Measurements from ENCODE around the gene PUS1.

The PUS1 gene

DNA sequence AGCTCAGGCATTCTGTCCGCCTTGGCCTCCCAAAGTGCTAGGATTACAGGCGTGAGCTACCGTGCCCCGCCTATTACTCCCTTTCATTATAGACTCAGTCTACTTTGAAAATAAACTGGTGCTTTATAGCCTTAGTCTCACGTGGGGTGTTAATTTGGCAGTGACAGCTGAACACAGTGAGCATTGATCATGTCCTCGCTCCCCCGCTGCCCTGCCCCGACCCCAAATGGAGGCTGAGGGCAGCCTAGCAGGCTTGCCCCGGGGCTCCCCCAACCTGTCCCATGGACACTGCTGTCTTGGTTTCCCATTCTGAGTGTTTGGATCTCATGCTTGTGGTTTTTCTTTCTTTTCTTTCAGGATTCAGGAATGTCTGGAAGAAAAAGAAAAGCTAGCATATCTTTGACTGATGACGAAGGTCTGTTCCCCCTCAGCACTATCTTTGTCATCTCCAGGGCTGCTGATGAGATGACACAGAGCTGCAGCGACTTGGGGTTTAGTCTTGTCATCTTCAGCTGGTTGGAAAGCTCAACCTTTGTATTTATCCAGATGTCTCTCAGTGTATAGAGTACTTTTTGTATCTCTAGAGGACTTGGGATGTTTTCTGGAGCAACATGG lies 62.8 kb downstream of the PUS1 start:
- no peak for DNase-seq (ENCODE audit: low read depth)

DNA sequence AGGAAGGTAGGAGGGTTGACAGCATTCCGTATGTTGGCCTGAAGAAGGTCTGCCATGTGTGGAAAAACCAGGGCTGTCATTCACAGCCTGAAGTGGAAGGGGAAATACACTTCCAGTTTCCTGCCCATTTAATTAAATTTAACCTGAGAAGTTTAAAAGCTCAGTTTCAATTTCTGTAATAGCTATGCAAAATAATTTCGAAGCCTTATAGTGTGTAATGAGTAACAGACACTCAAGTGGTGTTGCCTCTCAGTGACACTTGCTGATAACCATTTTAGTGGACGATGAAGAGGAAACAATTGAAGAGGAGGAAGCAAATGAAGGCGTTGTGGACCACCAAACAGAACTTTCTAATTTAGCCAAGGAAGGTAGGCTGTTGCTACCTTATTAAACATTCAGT lies 65.5 kb downstream of the PUS1 start:
- DNase-seq (ENCODE audit: low read depth): no peak
